HT1080 (cell line): ENCODE results near the gene LEO1. TPM values are rescaled to one million over a fixed set of nuclear protein-coding genes. Genes with fewer than 3 reads are reported as not detected.
A peak's percentile ranks its signal among the peaks of the same experiment; 100 is the strongest.

Source experiments
- DNase-seq: peaks from one replicate; pipeline ENCODE4 v3.0.0-alpha.2; 2015; ENCODE audit warnings: low read depth
- small RNA-seq: library from RNA; depleted of rRNA; stranded (forward); fragments of <200 nt; gene quantifications from one replicate; pipeline ENCODE3, GENCODE V24; 2014
- total RNA-seq: library from RNA; depleted of rRNA; stranded (reverse); fragments of >200 nt; shearing (Covaris generic); gene quantifications from 2 replicates; pipeline ENCODE4 v1.2.3, GENCODE V29; 2014; rRNA removed

LEO1 gene
- total RNA-seq, 1 experiment from 2014 or later: 32.1 TPM

GRCh38 chr15:51932161-51932560 is 39.4 kb downstream of the LEO1 start:
- DNase-seq: no peak

DNA sequence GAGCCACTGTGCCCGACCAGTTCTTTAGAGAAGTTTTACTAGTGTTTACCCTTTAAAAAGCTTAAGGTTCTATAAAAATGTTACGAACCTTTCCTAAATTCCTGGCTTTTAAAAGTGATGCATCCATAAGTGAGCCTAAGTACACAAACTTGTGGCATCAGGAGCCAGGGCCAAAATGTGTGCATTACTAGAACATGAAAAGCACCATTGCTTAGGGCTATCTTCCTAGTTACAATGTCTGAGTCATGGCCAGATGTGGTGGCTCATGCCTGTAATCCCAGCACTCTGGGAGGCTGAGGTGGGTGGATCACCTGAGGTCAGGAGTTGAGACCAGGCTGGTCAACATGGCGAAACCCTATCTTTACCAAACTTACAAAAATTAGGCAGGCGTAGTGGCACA is 39.9 kb downstream of the LEO1 start:
- peak; percentile 29 for DNase-seq

GRCh38 chr15:51931016-51931415 is 40.6 kb downstream of the LEO1 start:
- DNase-seq: no peak

- no peak for DNase-seq
These were observed 44.8 kb downstream of the LEO1 start for GRCh38 chr15:51926809-51927208.

DNA sequence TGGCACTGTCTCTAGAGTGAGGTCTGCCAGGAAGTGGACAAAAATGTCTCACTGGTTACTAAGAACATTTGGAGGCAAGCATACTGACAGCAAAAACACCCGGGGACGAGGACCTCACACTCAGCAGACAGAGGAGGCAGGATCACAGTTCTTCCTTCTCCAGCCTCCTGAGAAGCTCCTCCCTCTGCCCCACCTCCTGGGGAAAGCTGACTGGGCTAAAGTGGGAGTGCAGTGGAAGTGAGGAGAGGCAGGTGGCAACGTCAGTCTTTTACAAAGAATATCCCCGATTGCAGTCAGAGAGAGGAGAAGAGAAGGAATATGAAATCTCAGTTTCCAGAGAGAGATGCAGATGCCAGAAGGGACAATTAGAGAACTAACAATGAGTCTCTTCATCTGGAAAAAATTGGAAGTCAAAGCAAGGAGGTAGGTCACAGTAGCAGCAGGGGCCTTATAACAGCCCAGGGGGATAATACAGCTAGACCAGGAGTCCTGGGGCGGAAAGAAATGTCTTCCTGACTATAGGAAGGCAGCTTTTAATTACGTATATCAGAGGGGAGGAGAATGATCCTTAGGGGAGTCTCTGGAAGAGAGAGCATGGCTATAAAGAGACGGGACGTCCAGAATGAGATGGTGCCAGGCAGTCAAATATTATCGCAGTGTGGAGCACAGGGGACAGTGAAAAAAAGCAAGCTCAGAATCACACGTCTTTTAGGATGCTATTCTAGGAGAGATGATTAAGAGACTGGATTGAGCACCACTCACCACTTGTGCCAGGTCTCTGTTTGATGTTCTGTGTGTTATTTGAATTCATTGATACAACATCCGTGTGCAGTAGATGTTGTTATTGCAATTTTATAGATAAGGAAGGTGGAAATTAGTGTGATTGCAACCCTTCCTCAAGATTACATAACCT is 47.2 kb downstream of the LEO1 start:
- no peak for DNase-seq

DNA sequence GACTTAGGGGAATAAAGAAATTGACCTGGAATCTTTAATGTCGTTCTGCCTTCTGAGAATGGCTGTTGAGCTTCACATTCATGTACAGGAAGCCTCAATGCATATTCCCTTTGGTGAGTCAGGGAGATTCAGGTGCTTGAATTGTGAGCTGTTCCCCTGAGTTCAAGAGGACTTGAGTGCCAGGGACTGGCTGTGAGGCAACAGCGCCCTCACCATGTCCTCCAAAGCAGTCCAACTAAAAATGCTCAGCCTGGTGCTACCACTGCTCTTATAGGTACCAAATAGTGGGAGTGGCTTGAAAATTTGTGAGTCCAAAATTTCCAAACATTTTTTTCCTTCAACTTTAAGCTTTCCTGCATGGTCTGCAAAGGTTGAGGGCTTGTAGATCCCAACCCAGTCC is 54.1 kb downstream of the LEO1 start:
- peak; percentile 59 for DNase-seq

DNA sequence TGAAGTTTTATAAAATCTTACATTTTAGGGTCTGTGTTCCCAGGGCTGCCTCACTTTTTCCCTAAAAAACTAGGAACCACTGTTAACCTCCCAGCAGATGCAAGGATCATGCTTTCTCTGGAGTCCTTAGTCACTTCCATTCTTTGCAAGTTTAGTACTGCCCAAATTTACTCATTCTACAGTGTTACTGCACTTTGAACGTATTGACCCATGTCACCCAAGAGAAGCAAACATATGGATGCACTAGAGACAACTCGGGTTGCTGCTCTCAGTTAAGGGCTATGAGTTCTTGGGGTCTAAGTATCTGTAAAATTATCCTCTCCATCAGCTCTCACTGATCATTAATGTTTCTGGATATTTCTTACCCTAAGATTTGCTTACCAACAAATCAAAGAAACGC is 59.0 kb downstream of the LEO1 start:
- no peak for DNase-seq

DNA sequence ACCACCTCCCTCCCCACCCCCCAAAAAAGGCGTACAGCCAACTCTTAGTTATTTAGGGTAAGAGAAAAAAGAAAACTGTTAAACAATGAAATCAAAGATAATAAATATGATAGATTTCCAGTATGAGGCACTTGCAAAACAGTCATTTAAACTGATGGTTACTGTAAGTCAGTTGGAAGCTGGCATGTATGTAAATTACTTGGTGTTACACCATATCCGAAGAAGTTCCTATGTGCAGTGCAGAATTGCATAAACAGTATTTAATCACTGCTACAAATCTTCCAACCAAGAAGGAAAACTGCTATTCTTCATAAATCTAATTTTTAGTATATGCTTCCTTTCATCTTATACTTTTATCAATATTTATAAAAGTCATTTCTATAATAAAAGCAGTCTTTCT is 62.0 kb downstream of the LEO1 start:
- no peak for DNase-seq

- DNase-seq: peak; percentile 32
These were observed 63.3 kb downstream of the LEO1 start for GRCh38 chr15:51908316-51908715.

GRCh38 chr15:51907136-51907862 is 64.3 kb downstream of the LEO1 start:
- DNase-seq: peak; percentile 77

DNA sequence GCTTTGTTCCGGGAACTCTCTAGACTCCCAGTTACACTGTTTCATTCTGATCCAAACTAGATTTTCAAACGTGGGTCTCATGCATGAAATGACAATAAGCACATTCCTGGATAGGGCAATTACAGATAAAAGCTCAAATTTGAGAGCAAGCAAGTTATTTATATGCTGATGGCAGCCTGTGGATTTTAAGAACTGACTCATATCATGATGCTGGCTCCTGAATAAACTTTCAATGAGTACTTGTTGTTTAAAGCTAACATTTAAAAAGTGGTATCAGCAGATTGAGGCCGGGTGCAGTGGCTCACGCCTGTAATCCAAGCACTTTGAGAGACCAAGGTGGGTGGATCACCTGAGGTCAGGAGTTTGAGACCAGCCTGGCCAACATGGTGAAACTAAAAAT is 66.6 kb downstream of the LEO1 start:
- DNase-seq: no peak

- no peak for DNase-seq
These were observed 67.2 kb downstream of the LEO1 start for GRCh38 chr15:51904421-51904820.

- DNase-seq: no peak
These were observed 82.1 kb downstream of the LEO1 start for GRCh38 chr15:51889486-51889885.

GRCh38 chr15:51888593-51889195 is 82.9 kb downstream of the LEO1 start:
- DNase-seq: no peak

Small RNA genes within 50 kb of the gene (small RNA-seq; reads per million reads assigned to genes)
- not detected for gene RNU6-90P

Other genes with a start within 250 kb of the LEO1 start
- gene LYSMD2, start 234.1 kb downstream of the LEO1 start, total RNA-seq: 16.5 and 19.3 TPM in 2 replicates
- 0.73 and 2.2 TPM in 2 replicates for gene TMOD2, start 220.2 kb downstream of the LEO1 start, total RNA-seq
- 41.1 and 47.6 TPM in 2 replicates for gene TMOD3, start 142.1 kb downstream of the LEO1 start, total RNA-seq
- 48.3 and 49.4 TPM in 2 replicates for gene MAPK6, start 47.4 kb upstream of the LEO1 start, total RNA-seq
- gene BCL2L10, start 141.0 kb upstream of the LEO1 start, total RNA-seq: not detected in 2 replicates
- 38.2 and 46.3 TPM in 2 replicates for gene GNB5, start 219.6 kb upstream of the LEO1 start, total RNA-seq